ENCODE measurements around the gene PTEN.
"Not testable (repeated sequence)": the region's sequence is repeated elsewhere in the genome, so short reads cannot be mapped to it uniquely, and the experiment has no call there.

The PTEN gene

GRCh38 chr10:87844837-87845623 is 18.4 kb upstream of the PTEN start:
- in situ Hi-C loops (cut with MboI; ENCODE audit: low sequenced_read_pairs), result no loop called here

- in situ Hi-C loops (cut with MboI; ENCODE audit: low sequenced_read_pairs), result no loop called here
These were observed 17.8 kb upstream of the PTEN start for GRCh38 chr10:87845624-87845998.

GRCh38 chr10:87846023-87846422 is 17.4 kb upstream of the PTEN start:
- in situ Hi-C loops (cut with MboI; ENCODE audit: low sequenced_read_pairs), result no loop called here

GRCh38 chr10:87846711-87847110 is 16.7 kb upstream of the PTEN start:
- in situ Hi-C loops (cut with MboI; ENCODE audit: low sequenced_read_pairs), result not testable (repeated sequence)

- in situ Hi-C loops (cut with MboI; ENCODE audit: low sequenced_read_pairs), result no loop called here
These were observed 15.9 kb upstream of the PTEN start for GRCh38 chr10:87847550-87847949.

- in situ Hi-C loops (cut with MboI; ENCODE audit: low sequenced_read_pairs), result no loop called here
These were observed 14.4 kb upstream of the PTEN start for GRCh38 chr10:87849001-87849400.

GRCh38 chr10:87850742-87851205 is 12.7 kb upstream of the PTEN start:
- in situ Hi-C loops (cut with MboI; ENCODE audit: low sequenced_read_pairs), result no loop called here

- in situ Hi-C loops (cut with MboI; ENCODE audit: low sequenced_read_pairs), result no loop called here
These were observed 11.3 kb upstream of the PTEN start for GRCh38 chr10:87852089-87852488.

- in situ Hi-C loops (cut with MboI; ENCODE audit: low sequenced_read_pairs), result not testable (repeated sequence)
These were observed 8.2 kb upstream of the PTEN start for GRCh38 chr10:87855247-87855646.

GRCh38 chr10:87855665-87856064 is 7.8 kb upstream of the PTEN start:
- in situ Hi-C loops (cut with MboI; ENCODE audit: low sequenced_read_pairs), result not testable (repeated sequence)

GRCh38 chr10:87860156-87860795 is 3.1 kb upstream of the PTEN start:
- in situ Hi-C loops (cut with MboI; ENCODE audit: low sequenced_read_pairs), result no loop called here

- in situ Hi-C loops (cut with MboI; ENCODE audit: low sequenced_read_pairs), result no loop called here
These were observed 2.5 kb upstream of the PTEN start for GRCh38 chr10:87860816-87861403.

GRCh38 chr10:87861566-87861952 is 1.9 kb upstream of the PTEN start:
- in situ Hi-C loops (cut with MboI; ENCODE audit: low sequenced_read_pairs), result no loop called here

- in situ Hi-C loops (cut with MboI; ENCODE audit: low sequenced_read_pairs), result no loop called here
These were observed 1.3 kb upstream of the PTEN start for GRCh38 chr10:87861953-87862678.

GRCh38 chr10:87862679-87863052 is 759 bp upstream of the PTEN start:
- in situ Hi-C loops (cut with MboI; ENCODE audit: low sequenced_read_pairs), result no loop called here

GRCh38 chr10:87863951-87864495 is 598 bp downstream of the PTEN start:
- in situ Hi-C loops (cut with MboI; ENCODE audit: low sequenced_read_pairs), result not testable (repeated sequence)

GRCh38 chr10:87864496-87865059 is 1.2 kb downstream of the PTEN start:
- in situ Hi-C loops (cut with MboI; ENCODE audit: low sequenced_read_pairs), result no loop called here

- in situ Hi-C loops (cut with MboI; ENCODE audit: low sequenced_read_pairs), result no loop called here
These were observed 1.9 kb downstream of the PTEN start for GRCh38 chr10:87865241-87865881.

- in situ Hi-C loops (cut with MboI; ENCODE audit: low sequenced_read_pairs), result no loop called here
These were observed 3.1 kb downstream of the PTEN start for GRCh38 chr10:87866412-87866974.

GRCh38 chr10:87867453-87867852 is 4.0 kb downstream of the PTEN start:
- in situ Hi-C loops (cut with MboI; ENCODE audit: low sequenced_read_pairs), result no loop called here

All from hTERT RPE-1 (cell line).